AG10803 (cell line): ENCODE data around the gene CCDC185.

ENCODE experiments used
- DNase-seq: peaks from one replicate; pipeline ENCODE4 v3.0.0; 2010; ENCODE audit warnings: low read depth
- H3K4me3 ChIP-seq: 2 replicates; pipeline ENCODE4 v1.5.1; 2011; ENCODE audit warnings: mild to moderate bottlenecking, low read length, control low read depth
- CTCF ChIP-seq: conservative IDR thresholded peaks from 2 replicates; pipeline ENCODE4 v1.5.1; 2011; ENCODE audit warnings: mild to moderate bottlenecking, low read length, control low read depth, inconsistent platforms

Gene CCDC185

GRCh38 chr1:223429821-223430220 lies 36.6 kb downstream of the CCDC185 start:
- no peak overlapping the region for H3K4me3 ChIP-seq
- TF ChIP-seq CTCF: no peak
- DNase-seq: peak; percentile 22

GRCh38 chr1:223430236-223430635 lies 37.0 kb downstream of the CCDC185 start:
- TF ChIP-seq CTCF: no peak
- DNase-seq: no peak
- H3K4me3 ChIP-seq: no peak overlapping the region

GRCh38 chr1:223437151-223437550 lies 43.9 kb downstream of the CCDC185 start:
- H3K4me3 ChIP-seq: no peak overlapping the region
- no peak for DNase-seq
- TF ChIP-seq CTCF: no peak

GRCh38 chr1:223443397-223443796 lies 50.2 kb downstream of the CCDC185 start:
- no peak for TF ChIP-seq CTCF
- no peak overlapping the region for H3K4me3 ChIP-seq
- no peak for DNase-seq

- no peak for TF ChIP-seq CTCF
- no peak for DNase-seq
Measured at GRCh38 chr1:223444411-223444810, 51.2 kb downstream of the CCDC185 start.

More at GRCh38 chr1:223444411-223444810, 51.2 kb downstream of the CCDC185 start:
- no peak overlapping the region for H3K4me3 ChIP-seq
